HG03432 (cell line): ENCODE results near the gene INO80C.
"Not testable (repeated sequence)": the region's sequence is repeated elsewhere in the genome, so short reads cannot be mapped to it uniquely, and the experiment has no call there.

ENCODE experiments used
- ATAC-seq: cut with Tn5 transposase; IDR thresholded peaks from one replicate; pipeline ENCODE4 v1.9.1; 2021; ENCODE audit warnings: mild to moderate bottlenecking, moderate library complexity; ENCODE audit not compliant: unreplicated experiment

The INO80C gene

DNA sequence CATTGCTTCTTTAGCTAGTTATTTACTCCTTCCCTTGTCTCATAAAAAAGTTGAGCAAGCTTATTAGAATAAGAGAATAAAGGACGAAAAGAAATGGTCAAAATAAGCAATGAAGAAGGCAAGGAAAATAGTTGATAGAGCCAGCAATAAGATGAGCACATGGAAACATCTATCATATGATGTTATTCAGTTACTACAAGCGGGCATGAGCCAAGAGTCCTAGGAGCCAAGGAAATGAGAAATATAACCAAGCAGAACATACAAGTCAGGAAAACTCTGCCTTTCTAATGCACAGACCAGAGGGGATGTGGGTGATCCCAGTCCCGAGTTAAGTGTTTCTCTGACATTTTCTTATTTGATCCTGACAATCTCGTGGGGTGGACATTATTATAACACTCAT lies 33.9 kb downstream of the INO80C start:
- no peak for ATAC-seq

- ATAC-seq: no peak
Measured at GRCh38 chr18:35463050-35463449, 34.7 kb downstream of the INO80C start.

- ATAC-seq: no peak
Measured at GRCh38 chr18:35460736-35461161, 37.0 kb downstream of the INO80C start.

GRCh38 chr18:35459997-35460396 lies 37.8 kb downstream of the INO80C start:
- ATAC-seq: no peak

DNA sequence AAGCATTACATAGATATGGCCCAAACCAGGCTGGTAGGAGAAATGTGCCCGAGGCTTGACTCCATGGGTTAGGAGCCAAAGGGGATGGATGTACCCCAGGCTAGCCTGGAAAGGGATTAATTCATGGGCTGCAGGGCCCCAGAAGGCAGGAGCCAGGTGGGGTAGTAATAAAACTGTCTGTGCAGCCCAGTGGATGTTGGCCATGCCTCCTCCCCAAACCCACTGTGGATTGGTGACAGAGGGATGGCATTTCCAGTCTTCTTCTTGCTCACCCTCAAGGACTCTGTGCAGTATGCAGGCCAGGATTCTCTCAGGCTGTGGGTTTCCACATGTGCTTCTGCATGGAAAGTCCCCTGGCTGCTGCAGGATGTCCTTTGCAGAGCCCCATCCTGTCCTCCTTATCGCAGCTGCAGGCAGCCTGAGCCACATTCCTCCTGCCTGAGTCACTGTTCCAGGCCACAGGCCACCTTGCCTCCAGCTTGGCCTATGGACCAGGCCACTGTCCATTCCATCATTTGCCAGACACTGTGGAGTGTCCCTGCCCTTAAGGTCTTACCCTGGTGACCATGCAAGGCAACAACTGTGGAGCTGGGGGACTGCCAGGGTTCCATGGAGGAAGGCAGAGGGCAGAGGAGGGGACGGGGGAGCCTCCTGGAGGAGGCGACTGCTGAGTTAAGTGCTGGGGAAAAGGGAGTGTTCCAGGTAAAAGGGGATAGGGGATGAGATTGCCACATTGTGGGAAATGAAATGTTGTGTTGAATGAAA lies 38.9 kb downstream of the INO80C start:
- ATAC-seq: peak; percentile 81

GRCh38 chr18:35458271-35458670 lies 39.5 kb downstream of the INO80C start:
- no peak for ATAC-seq

DNA sequence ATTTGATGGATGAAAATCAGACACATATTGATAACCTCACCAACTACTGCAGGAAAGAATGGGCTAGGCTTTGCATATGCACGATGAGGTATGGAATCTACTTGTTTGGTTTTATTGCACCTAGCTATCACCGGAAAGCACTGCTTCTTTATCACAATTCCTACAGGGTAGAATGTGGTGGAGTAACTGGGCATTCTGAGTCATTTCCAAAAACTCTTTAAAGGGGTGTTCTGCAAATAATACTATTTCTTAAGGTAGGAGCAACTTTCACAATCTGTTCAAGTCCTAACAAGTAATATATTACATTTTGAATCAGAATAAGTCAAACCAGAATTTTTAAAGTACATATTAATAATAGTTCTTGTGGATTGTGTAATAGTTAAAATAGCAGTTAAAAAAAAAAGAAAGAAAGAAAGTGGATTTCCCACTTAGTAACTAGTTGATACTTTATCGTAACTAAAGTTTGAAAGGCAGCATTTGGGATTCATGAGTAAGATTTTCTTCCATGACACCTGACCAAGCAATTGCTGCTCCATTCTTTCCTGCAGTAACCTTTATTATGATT lies 40.5 kb downstream of the INO80C start:
- no peak for ATAC-seq

GRCh38 chr18:35455926-35456763 lies 41.6 kb downstream of the INO80C start:
- no peak for ATAC-seq

DNA sequence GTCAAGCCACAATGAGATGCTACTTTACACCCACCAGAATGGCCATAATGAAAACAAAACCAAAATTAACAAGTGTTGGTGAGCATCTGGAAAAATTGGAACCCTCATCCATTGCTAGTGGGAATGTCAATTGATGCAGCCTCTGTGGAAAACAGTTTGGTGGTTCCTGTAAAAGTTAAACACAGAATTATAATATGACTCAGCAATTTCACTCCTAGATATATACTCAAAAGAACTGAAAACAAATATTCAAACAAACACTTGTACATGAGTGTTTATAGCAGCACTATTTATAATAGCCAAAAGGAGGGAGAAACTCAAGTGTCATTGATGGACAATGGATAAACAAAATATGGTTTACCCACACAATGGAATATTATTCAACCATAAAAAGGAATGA lies 43.0 kb downstream of the INO80C start:
- no peak for ATAC-seq

DNA sequence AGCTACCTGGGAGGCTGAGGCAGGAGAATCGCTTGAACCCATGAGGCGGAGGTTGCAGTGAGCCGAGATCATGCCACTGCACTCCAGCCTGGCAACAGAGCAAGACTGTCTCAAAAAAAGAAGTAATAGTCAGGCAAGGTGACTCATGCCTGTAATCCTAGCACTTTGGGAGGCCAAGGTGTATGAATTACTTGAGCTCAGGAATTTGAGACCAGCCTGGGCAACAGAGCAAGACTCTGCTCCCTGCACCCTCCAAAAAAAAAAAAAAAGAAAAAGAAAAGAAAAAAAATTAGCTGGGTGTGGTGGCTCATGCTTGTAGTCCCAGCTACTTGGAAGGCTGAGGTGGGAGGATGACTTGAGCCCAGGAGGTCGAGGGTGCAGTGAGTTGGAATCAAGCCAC lies 44.7 kb downstream of the INO80C start:
- ATAC-seq: not testable (repeated sequence)

GRCh38 chr18:35451916-35452315 lies 45.8 kb downstream of the INO80C start:
- no peak for ATAC-seq

DNA sequence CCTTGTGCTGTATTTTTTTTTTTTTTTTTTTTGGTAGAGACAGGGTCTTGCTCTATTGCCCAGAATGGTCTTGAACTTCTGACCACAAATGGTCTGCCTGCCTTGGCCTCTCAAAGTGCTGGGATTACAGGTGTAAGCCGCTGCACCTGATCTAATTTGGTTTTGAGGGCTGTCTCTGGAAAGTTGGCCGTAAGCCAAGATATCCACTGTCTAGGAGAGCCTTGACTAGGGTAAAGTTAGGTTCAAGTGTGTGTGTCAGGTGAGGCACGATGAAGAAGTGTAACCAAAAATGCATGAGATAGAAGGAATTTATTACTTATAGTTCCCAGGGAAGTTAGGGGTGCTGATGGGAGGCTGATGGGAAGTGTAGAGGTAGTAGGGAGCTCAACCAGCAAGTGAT lies 46.7 kb downstream of the INO80C start:
- ATAC-seq: no peak

- ATAC-seq: no peak
Measured at GRCh38 chr18:35444636-35445035, 53.1 kb downstream of the INO80C start.

GRCh38 chr18:35443847-35444246 lies 53.9 kb downstream of the INO80C start:
- no peak for ATAC-seq

- no peak for ATAC-seq
Measured at GRCh38 chr18:35443434-35443833, 54.3 kb downstream of the INO80C start.

- no peak for ATAC-seq
Measured at GRCh38 chr18:35442701-35443100, 55.1 kb downstream of the INO80C start.

- ATAC-seq: no peak
Measured at GRCh38 chr18:35441857-35442595, 55.7 kb downstream of the INO80C start.

- ATAC-seq: no peak
Measured at GRCh38 chr18:35438480-35439234, 59.1 kb downstream of the INO80C start.

GRCh38 chr18:35437836-35438235 lies 59.9 kb downstream of the INO80C start:
- ATAC-seq: no peak

DNA sequence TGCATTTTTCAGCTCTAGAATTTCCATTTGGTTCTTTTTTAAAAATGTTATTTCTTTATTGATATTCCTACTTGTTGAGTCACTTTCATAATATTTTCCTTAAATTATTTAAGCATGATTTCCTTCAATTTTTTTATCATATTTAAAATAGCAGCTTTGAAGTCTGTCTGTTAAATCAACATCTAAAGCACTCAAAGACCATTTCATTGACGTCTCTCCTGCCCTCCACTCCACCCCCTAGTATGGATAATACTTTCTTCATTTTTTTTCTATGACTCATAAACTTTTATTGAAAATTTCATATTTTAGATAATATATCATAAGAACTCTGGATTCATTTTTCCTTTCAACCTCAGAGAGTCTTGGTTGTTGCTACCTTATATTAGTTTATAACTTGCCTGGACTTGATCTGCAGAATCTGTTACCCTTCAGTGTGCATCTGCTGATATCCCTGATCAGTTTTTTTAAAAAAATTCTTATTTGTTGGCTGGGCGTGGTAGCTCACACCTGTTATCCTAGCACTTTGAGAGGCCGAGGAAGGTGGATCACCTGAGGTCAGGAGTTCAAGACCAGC lies 61.6 kb downstream of the INO80C start:
- no peak for ATAC-seq
